ENCODE data around the gene PLCG1. TPM values are rescaled to one million over a fixed set of nuclear protein-coding genes. Genes with fewer than 3 reads are reported as not detected.

Gene PLCG1
- total and polyA plus RNA-seq, 2 donors (not counting 3 experiments of a cell fraction or from before 2014, with no cell fraction given) = 164 to 224 TPM

DNA sequence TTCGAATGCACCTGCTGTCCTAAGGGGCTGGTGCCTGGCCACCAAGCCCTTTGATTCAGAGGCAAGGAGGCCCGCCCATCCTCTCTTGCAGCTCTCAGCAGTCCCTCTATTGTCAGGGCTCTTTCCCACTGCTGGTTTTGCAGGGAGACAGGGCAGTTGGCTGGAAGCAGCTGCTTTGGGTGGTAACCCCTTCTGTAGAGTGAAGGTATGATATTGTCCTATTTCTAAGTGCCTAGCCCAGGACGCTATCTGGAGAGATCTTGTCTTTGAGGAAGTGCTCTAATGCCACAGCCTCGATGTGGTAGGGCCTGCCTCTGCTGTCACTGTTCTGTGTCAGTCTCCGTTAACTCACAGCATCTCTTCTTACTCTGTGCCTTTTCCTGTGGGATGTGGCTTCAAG, 5.6 kb downstream of the PLCG1 start:
- H3K9me3 ChIP-seq (replicated peaks; ENCODE audit: control insufficient read depth, insufficient read depth, low read length) = no peaks in the 10 kb centered on the region
- H3K27ac ChIP-seq (ENCODE audit: insufficient read depth, low read depth, low read length) = no peak overlapping the region
- ChIA-PET CTCF (interaction anchor here (2.0 to 5.3 kb wide), 5 partner anchors 6 to 30 kb away, joined by 5 to 55 read pairs (median 19); partner anchors contain the start of gene PLCG1), POLR2A (no interaction called here)
- FAIRE-seq = peak; percentile 40
- H3K9me1 ChIP-seq (replicated peaks; ENCODE audit: control insufficient read depth, extremely low read depth, insufficient read depth, low read length) = no peaks in the 10 kb centered on the region
- H3K27me3 ChIP-seq (ENCODE audit: control insufficient read depth in 2 of 2, insufficient read depth in 2 of 2, low read length in 2 of 2) = no peaks in the 10 kb centered on the region
- H3K4me1 ChIP-seq (ENCODE audit: control insufficient read depth, extremely low read depth, insufficient read depth, low read length) = peaks cover 80% of the 10 kb centered on the region
- H3K4me2 ChIP-seq (ENCODE audit: insufficient read depth, low read length) = no peak overlapping the region
- H3K79me2 ChIP-seq (ENCODE audit: control insufficient read depth, insufficient read depth, low read length) = peaks cover 97% of the 10 kb centered on the region
- no peak overlapping the region for H2AFZ ChIP-seq (ENCODE audit: low read depth, low read length)
- DNase-seq (ENCODE audit: low read depth, low spot score) = no peak
- H3K4me3 ChIP-seq (replicated peaks in 1 of 3; ENCODE audit: insufficient read depth in 1 of 3, low read depth in 1 of 3, low read length in 3 of 3) = no peak overlapping the region
- no TSS peak for BruUV-seq (replicated peaks)
- H3K36me3 ChIP-seq (ENCODE audit: control insufficient read depth in 2 of 2, extremely low read depth in 1 of 2, insufficient read depth in 2 of 2, low read length in 2 of 2) = peaks cover 0 to 4% of the 10 kb centered on the region in 2 experiments
- no peak overlapping the region for H3K9ac ChIP-seq (replicated peaks; ENCODE audit: extremely low read depth, insufficient read depth, low read length)
- intact Hi-C loops (cut with micrococcal nuclease) = loop anchor here (10.0 kb wide), 1 partner anchor 552 kb away; no protein-coding TSS in a partner anchor
- TF ChIP-seq POLR2AphosphoS5 (IDR thresholded peaks at IDR 0.05; ENCODE audit: insufficient read depth, low read depth, low read length) (no peak), FOS (IDR thresholded peaks at IDR 0.05; ENCODE audit: borderline replicate concordance, insufficient read depth, low read length) (no peak)
- TF ChIP-seq, protein P1, sequence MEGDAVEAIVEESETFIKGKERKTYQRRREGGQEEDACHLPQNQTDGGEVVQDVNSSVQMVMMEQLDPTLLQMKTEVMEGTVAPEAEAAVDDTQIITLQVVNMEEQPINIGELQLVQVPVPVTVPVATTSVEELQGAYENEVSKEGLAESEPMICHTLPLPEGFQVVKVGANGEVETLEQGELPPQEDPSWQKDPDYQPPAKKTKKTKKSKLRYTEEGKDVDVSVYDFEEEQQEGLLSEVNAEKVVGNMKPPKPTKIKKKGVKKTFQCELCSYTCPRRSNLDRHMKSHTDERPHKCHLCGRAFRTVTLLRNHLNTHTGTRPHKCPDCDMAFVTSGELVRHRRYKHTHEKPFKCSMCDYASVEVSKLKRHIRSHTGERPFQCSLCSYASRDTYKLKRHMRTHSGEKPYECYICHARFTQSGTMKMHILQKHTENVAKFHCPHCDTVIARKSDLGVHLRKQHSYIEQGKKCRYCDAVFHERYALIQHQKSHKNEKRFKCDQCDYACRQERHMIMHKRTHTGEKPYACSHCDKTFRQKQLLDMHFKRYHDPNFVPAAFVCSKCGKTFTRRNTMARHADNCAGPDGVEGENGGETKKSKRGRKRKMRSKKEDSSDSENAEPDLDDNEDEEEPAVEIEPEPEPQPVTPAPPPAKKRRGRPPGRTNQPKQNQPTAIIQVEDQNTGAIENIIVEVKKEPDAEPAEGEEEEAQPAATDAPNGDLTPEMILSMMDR (IDR thresholded peaks at IDR 0.05; ENCODE audit: extremely low read depth in 1 of 2, insufficient read depth in 1 of 2, low read depth in 1 of 2, low read length in 2 of 2) = no peak
- dilution Hi-C loops (cut with MboI; ENCODE audit: extremely low pct_ligation_motif_present, low sequenced_read_pairs) = no loop called here
- H4K20me1 ChIP-seq (replicated peaks; ENCODE audit: control insufficient read depth, extremely low read depth, insufficient read depth, low read length) = no peaks in the 10 kb centered on the region

DNA sequence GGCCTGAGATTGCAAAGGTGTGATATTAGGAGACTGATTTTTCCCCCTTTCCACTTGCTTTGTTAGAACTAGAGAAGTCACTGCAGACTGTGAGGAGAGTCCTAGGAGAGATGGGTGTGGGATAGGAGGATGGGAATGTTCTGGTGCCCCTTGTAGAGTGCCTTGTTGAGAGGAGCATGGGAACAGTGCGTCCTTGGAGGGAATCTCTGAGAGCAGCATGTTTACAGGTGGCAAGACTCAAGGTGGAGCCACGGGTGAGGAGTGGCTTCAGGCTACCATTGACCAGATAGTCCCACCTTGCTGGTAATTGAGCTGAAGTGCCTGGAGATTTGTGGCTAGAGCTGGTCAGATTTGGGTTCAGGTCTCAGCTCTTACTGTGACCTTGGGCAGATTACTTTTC, 6.0 kb downstream of the PLCG1 start:
- dilution Hi-C loops (cut with MboI; ENCODE audit: extremely low pct_ligation_motif_present, low sequenced_read_pairs) = no loop called here
- Histone ChIP-seq H3K9me1 (replicated peaks; ENCODE audit: control insufficient read depth, extremely low read depth, insufficient read depth, low read length) (no peaks in the 10 kb centered on the region), H3K27me3 (ENCODE audit: control insufficient read depth in 2 of 2, insufficient read depth in 2 of 2, low read length in 2 of 2) (no peaks in the 10 kb centered on the region), H3K79me2 (ENCODE audit: control insufficient read depth, insufficient read depth, low read length) (peaks cover 97% of the 10 kb centered on the region), H2AFZ (ENCODE audit: low read depth, low read length) (no peak overlapping the region), H4K20me1 (replicated peaks; ENCODE audit: control insufficient read depth, extremely low read depth, insufficient read depth, low read length) (no peaks in the 10 kb centered on the region), H3K4me3 (replicated peaks in 1 of 3; ENCODE audit: insufficient read depth in 1 of 3, low read depth in 1 of 3, low read length in 3 of 3) (no peak overlapping the region), H3K27ac (ENCODE audit: insufficient read depth, low read depth, low read length) (no peak overlapping the region), H3K9me3 (replicated peaks; ENCODE audit: control insufficient read depth, insufficient read depth, low read length) (no peaks in the 10 kb centered on the region), H3K4me1 (ENCODE audit: control insufficient read depth, extremely low read depth, insufficient read depth, low read length) (peaks cover 84% of the 10 kb centered on the region), H3K9ac (replicated peaks; ENCODE audit: extremely low read depth, insufficient read depth, low read length) (no peak overlapping the region), H3K36me3 (ENCODE audit: control insufficient read depth in 2 of 2, extremely low read depth in 1 of 2, insufficient read depth in 2 of 2, low read length in 2 of 2) (peaks cover 0 to 4% of the 10 kb centered on the region in 2 experiments), H3K4me2 (ENCODE audit: insufficient read depth, low read length) (no peak overlapping the region)
- DNase-seq (ENCODE audit: low read depth, low spot score) = no peak
- no peak for FAIRE-seq
- BruUV-seq (replicated peaks) = no TSS peak
- TF ChIP-seq POLR2A (IDR thresholded peaks at IDR 0.05; ENCODE audit: low read depth, low read length) = no peak
- ChIA-PET CTCF (interaction anchor here (0.9 to 5.3 kb wide), 3 partner anchors 7 to 29 kb away, joined by 3 to 55 read pairs (median 23); partner anchors contain the start of gene PLCG1), POLR2A (no interaction called here)
- intact Hi-C loops (cut with micrococcal nuclease) = loop anchor here (10.0 kb wide), 1 partner anchor 551 kb away; no protein-coding TSS in a partner anchor

Data from endothelial cell of umbilical vein (primary cell).